ENCODE measurements around the gene CILP.

GRCh38 chr15:65189102-65189740 is 22.1 kb downstream of the CILP start:
- TF ChIP-seq ZNF274 (IDR thresholded peaks at IDR 0.05; ENCODE audit: low read depth, low read length) (no peak), YY1 (IDR thresholded peaks at IDR 0.05; ENCODE audit: insufficient read depth, insufficient read length) (no peak), SUZ12 (IDR thresholded peaks at IDR 0.05; ENCODE audit: extremely low read depth, insufficient read depth, insufficient read length) (no peak)

All from NT2/D1 (cell line).